ENCODE data around the gene UBE2H.

- TF ChIP-seq CTCF (IDR thresholded peaks at IDR 0.05), result no peak
- no peak for TF ChIP-seq POLR2A (IDR thresholded peaks at IDR 0.05)
Observed at GRCh38 chr7:129845972-129846327, 106.8 kb downstream of the UBE2H start.

Data from body of pancreas (tissue), 4 donors.